NCI-H526 (cell line): ENCODE results near the gene DEDD2.

Experiments used
- DNase-seq, 2 experiments: peaks; one replicate each; lab custom pipeline; 2025; lab: John Stamatoyannopoulos, UW

The DEDD2 gene

DNA sequence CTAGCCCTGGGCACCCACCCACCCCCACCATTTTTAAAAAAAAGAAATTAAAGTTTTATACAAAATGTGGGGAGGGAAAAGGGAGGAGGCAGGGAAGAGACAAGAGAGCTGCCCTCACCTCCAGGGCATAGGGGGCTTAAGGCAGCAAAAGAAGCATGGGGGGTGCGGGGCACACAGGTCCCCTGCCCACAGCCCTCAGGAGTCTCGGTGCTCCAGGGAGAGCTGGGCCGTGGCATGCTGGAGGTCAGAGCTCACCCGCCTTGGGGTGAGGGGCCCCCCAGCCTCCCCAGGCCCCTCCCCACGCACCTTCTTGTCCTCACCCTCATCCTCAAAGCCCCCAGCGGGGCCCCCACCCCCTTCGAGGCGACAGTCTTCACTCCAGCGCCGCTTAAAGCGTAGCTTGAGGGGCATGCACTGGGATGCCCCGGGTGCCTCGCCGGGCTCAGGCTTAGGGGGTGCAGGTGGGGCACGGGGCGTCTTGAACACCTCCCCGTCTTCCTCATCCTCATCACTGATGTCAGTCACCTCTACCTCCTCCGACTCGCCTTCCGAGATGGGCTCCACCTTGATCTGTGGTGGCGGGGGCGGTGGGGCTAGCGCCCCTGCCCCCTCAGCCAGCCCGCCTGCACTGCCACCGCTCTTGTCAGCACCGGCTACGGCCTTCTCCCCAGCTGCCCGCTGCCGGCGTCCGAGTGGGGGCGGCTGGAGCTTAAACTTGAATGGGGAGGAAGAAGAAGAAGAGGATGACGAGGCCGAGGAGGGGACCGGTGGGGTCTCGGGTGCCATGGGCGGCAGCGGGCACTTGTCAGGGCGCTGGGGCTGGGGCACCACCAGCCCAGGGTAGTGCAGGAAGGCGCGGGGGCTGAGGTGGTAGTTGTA, 31.0 kb upstream of the DEDD2 start:
- DNase-seq = no peak

DNA sequence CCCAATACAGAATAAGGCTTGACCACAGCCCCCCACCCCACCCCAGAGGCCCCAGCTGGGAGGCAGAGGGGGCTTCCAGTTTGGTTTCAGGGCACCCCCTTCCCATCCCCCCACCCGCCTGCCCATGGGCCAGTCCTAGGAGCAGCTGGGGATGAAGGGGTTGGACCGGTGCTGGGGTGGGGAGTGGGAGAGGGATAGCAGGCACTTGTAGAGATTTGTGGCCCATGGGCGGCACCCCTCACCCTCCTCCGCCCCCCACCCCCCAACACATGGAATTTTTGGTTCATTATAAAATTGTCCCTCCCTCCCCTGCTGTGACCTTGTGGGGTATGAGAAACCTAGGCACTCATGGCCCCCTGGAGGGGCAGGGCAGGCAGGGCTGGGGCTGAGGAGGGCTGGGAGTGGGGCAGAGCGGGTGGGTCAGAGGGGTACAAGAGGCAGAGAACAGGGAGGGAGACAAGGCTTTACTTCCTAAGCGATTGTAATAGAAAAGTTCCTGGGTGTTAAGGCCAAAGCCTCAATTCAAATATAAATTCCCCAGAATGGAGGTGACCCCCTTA, 30.2 kb upstream of the DEDD2 start:
- DNase-seq = no peak

DNA sequence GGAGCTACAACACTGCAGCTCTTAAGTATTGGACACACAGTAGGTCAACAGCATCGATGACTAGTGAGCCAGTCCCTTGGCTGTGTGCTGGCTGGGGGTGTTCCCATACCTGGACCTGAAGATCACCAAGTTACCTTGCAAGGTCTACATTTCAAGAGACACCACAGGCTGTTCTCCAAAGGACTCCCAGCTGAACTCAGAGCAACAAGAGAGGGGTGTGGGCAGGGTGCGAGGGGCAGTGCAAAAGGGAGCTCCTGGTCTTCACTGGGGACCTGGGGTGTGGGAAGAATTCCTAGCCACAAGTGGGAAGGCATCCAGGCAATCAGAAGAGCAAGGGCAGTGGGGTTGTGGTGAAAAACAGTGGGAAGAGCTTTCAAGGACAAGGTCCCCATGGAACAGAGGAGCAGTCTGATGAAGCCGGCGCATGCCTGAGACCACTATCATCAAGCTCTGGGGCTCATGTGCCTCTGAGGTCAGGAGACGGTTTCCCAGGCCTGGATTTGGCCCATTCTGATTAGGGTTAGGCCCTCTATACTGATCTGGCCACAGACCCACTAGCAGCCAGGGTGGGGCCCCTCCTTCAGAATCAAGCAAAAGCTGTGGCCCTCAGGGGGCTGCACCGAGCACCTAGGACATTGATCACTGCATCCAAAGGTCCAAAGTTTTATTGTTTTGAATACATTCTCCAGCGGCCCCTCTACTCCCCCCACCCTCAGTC, 29.6 kb upstream of the DEDD2 start:
- DNase-seq = no peak

DNA sequence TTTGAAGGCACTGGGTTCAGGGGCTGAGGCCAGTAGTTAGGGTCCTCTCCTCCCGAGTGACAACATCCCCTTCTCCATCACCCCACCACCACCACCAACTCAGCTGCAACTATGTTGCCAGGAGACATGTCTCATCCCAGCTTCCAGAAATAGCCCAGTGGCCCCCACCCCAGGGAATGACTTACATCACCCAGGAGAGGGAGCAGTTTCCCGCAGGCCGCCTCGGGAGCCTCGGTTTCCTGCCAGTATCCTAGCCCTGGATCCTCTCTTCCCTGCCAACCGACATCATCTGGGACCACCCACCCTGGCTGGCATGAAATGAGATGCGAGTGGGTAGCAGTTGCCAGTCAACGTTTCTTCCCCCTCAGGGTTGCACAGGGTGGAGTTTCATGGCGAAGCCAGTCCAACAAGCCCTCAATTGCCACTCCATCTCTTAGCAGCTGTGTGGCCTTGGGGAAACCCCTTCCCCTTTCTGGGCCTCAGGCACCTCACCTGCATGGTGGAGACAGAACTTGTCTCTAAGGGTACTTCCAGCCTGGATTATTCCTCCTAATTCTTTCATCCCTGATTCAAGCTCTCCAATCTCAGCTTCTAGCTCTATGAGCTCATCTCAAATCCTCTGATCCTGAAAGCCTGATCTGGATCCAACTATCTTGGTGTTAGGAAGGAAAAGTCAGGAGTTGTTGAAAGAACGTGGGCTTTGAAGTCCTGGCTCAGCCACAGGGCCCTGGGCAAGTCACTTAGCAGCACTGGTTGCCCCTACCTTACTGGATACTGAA, 28.9 kb upstream of the DEDD2 start:
- peak; percentile 41 to 70 for DNase-seq

DNA sequence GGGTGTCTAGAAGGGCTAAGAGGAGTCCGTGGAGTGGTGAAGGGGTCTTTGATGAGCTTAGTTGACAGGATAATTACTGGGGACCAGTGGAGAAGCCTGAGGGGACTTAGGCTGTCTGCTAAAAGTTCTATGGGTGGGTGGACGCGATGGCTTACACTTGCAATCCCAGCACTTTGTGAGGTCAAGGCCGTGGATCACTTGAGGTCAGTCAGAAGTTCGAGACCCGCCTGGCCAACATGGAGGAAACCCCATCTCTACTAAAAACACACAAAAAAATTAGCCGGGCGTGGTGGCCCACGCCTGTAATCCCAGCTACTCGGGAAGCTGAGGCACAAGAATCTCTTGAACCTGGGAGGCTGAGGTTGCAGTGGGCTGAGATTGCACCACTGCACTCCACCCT, 27.8 kb upstream of the DEDD2 start:
- DNase-seq = no peak

DNA sequence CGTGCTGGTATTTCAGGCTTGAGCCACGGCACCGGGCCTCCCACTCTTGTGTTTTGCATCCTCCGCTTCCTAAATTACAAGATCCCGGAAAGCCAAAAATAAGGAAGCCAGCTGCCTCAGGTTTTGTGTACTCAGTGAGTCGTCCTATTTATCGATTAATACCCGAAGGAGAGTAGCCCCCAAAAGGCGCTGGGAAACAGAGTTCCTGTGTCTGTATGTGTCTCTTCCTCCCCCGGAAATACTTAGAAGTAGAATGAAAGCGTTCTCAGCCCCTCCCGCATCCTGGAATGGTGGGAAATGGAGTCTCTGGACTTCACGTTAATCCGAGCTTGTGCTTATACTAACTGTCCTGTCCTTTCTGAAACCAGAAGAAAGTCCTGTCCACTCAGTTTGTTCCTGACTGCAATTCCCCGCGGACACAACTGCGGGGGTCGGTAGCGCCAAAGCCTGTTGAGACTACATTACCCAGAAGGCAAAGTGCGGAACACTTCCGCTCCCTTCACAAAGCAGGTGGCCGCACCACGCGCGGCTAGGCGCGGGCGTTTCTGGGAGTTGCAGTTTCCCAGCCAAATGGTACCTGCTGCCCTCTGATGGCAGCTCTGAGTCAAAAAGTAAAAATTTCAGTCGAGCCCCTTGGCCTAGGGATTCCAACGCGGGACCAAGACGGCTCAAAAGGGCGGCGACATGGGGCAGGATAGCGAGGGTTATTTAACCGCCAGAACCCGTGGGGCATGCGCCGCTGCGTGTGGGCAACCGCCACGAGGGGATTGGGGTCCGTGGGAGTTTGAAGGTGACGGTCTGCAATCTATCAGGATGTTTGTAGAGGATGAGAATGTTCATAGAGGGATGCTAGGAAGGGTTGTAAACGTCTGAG, 27.1 kb upstream of the DEDD2 start:
- DNase-seq = peak; percentile 93 to 97

DNA sequence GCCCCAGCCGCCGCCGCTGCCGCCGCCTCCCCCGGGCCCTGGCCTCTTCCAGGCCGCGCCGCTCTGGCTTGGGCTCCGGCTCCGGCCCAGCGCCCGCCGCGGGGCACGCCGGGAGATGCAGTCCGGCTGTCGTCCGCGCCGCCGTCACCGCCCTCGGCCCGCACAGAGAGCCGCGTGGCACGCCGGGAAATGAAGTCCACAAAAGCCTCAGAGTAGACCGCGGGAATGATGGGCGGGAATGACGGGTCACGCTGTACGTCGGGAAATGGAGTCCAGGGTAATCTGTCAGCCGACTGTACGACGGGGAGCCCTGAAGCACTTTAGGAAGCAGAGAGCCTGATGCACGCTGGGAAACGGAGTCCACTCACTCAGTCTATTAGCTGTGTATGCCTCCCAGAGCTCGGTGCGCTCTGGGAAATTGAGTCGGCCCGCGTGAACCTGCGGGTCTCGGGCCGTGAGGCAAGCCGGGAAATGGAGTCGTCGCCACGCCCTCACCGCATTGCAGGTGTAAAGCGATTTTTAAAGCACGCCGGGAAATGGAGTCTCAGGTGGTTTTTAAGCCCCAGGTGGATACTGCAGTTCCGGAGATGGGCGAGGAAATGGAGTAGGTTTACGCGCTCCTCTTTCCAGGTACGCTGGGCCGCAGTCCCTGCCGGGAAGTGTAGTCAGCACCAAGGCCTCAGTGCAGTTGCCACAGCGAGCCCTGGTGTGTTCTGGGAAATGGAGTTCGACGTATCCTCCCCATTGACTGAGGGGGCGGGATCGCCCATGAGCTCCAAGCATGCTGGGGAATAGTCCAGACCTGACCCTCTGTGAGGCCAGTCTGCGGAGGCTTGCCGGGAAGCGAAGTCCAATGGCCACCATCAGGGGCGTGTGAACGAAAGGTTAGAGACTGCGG, 25.3 kb upstream of the DEDD2 start, which contains the start of gene GSK3A:
Gene GSK3A, minus strand, starts transcription at position 91 of the 898 bp plus-strand sequence. CDS start 137 bp downstream, outside the sequence.
- DNase-seq = peak; percentile 100

DNA sequence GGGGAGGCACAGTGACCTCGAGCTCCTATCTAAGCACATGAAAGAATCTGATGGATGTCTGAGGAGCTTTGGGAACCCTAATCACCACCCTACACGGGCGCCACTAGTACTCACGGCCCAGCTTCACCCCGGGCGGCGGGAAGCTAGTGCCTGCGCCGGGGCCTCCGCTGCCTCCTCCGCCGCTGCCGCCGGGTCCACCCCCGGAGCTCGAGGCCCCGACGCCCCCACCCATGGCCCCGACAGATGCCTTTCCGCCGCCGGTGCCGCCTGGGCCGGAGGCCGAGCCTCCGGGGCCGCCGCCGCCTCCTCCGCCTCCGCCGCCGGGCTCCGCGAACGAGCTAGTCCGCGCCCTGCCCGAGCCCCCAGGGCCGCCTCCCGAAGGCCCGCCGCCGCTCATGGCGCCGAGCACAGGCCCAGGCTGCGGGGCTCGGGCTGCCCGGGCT, 24.6 kb upstream of the DEDD2 start:
- peak in 1 of 2 experiments; percentile 53 for DNase-seq

DNA sequence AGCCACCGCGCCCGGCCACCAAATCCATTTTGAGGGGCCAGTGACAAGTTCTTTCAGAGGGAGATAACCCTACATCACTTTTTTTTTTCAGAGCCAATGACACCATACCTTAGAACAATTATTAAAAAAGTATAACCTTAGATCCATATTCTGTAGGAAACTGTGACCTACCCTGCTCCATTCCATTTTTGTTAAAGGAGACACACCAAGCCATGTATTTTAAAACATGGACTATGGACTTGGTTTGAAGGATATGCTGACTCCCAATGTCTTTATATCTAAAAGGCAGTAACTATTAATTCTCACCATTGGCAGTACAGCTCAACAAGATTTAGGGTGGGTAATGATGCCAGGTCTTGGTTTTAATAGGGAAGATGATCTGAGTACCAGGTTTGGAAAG, 23.8 kb upstream of the DEDD2 start:
- no peak for DNase-seq

DNA sequence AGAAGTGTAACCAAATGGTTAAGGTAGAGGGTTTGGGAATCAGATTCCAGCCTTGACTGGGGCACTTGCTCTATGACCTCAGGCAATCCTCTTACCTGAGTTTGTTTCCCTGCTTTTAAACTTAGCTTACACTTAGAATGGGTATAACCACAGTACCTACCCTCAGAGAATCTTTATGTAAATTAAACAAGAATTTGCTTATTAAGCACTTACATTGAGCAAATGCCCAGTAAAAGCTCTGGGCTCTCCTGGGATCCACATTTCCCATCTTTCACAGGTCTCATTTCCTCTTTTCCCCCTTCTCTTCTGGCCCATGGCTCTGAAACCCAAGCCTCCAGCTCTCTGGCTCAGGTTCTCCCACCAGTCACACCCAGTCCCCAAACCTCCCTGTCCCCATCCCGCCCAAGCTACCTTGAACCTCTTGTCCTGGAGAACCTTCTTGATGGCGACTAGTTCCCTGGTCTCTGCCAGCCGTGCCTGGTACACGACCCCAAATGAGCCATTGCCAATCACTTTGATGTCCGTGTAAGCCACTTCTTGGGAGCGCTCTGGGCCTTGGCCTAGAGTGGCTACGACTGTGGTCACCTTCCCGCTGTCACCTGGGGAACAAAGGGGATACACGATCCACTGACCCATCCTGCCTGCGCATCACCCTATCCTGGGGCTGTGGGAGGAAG, 22.2 kb upstream of the DEDD2 start:
- DNase-seq = no peak

DNA sequence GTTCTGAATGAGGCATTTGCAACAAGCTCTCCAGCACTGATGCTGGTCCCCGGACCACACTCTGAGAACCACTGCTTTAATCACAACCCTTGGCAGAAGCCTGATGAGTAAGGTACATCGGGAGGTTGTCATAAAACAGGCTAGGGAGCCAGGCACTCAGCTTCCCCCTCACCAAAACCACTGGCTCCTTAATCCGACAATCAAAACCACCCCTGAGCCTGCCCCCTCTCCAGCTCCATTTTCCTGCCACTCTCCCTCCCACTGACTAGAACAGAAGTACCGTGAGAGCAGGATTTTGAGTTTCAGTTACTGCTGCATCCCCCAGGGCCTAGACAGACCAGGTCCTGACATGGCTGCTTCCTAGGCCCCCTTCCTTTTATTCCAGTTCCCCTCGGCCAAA, 17.7 kb upstream of the DEDD2 start:
- no peak for DNase-seq

DNA sequence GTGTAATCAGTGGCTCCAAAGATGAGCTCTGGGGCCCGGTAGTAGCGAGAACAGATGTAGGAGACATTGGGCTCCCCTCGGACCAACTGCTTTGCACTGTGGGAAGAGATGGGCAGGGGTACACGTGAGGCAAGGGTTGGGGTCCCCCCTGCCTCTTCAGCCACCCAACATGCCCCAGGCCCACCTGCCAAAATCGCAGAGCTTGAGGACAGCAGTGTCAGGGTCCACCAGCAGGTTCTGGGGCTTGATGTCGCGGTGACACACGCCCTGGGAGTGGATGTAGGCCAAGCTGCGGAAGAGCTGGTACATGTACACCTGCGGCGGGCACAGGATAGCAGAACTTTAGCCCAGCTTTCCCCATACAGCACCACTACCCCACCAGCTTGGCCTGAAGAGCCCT, 16.9 kb upstream of the DEDD2 start:
- DNase-seq = no peak

DNA sequence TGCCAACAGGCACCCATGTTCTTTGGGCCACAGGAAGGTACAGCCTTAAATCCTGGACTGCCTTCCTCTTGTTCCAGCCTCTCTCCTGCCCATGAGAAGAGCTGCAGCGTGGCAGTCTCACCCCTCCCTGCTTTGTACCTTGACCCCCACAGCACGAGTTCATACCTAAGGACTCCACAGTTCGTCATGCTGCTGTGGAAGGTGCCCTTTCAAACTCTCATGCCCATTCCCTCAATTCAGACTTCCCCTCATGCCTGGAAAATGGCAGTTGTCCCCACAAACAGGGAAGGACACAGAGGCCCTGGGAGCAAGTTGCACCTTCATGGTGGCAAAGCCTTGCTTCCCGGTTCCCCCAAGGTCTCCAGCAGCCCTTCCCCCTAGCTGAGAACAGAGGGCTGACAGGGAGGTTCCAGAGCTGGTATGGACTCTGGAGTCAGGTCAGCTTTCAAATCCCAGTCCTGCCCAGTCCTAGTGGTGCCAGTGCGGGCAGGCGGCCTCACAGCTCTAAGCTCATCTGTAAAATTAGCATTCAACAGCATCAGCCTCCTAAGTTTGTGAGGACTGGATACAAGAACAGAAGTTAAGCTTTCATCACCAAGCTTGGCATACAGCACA, 16.3 kb upstream of the DEDD2 start:
- no peak for DNase-seq

DNA sequence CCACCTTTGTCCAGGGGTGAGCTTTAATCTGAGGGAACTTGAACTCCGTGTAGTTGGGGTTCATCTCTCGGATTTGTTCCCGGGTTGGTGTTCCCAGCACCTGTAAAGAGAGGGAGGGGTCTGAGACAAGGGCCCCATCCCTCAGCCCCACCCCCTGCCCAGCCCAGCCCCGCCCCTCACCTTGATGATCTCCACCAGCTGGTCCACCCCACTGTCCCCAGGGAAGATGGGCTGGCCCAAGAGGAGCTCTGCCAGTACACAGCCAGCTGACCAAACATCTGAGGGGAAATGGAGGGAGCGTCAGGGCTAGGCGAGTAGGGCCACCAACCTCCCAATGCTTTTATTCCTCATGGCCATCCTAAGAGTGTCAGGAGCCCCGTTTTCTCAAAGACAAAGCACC, 15.6 kb upstream of the DEDD2 start:
- no peak for DNase-seq

DNA sequence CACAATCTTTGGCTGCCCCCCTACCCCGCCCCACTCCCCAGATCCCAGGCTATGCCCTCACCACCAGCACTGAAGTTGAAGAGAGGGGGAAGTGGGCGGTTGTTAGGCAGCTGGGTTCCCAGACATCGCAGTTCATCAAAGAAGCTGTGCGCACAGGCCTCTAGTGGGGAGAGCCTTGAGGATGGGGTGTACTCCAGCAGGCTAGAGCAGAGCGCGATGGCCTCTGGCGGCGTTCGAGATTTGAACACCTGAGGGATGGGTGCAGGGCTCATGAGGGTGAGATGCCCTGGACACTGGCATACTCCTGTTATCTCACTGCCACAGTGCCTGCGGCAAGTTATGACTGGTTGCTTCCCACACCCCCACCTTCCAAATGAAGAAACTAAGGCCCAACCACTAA, 15.0 kb upstream of the DEDD2 start:
- DNase-seq = no peak

DNA sequence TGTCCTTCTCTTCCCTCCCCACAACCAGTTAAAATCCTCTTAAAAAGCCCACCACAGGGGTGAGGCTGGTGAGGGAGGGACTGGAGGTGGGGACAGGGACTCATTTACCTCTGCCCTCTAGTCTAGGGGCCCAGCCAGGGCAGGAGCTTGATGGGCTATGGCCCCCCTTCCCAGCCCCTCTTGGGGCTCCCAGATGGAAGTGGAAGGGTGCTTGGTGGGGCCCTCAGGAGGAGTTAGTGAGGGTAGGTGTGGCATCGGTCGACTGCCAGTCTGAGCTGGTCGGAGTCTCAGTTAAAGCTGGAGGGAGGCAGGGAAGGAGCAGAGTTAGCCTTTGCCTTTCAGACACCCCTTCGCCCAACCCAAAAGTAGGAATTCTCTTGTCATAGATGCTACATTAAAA, 13.1 kb upstream of the DEDD2 start:
- no peak for DNase-seq

DNA sequence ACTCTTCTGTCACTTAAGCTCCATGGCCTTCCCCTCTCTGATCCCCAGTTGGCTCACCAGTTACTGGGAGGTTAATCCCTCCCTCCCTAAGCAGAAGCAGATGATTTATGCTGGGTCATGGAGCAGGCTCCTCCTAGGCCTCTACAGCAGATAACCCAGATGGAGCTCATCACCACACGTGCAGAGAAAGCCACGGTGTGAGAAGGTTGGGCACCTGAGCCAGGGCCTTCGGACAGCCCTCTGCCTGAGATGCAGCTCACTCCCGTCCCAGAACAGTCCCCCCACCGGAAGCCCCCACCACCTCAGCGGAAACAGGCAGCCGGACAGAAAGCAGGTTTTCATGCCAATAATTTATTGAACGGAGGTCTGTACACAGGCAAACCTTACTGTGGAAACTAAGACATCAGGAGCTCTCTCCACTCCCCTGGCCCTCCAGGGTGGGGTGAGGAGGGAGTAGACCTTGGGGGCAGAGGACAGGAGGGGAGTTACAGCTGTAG, 12.4 kb upstream of the DEDD2 start:
- DNase-seq = no peak

DNA sequence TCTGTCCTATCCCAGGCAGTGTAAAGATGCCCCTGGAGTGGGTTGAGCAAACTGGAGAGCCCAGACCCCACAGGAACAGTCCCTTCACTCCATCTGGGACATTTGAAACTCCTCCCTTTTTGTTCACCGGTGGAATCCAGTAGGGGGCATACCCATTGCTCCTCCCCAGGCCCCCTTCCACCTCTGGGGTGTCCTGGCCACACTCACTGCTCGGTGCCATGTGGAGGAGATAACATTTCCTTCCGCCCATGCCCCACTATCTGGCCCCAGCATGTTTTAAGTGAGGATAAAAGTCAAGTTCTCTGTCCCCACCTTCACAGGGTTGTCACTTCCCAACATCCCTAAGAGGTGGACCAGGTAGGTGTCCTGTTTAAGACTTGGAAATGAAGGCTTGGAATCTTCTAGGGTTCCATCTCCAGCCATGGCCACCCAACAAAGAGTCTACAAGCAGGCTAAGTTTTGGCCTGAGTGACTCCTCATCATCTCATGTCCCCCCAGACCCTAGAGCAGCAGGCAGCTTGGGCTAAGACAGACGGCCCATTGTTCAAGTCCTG, 11.9 kb upstream of the DEDD2 start:
- DNase-seq = no peak

DNA sequence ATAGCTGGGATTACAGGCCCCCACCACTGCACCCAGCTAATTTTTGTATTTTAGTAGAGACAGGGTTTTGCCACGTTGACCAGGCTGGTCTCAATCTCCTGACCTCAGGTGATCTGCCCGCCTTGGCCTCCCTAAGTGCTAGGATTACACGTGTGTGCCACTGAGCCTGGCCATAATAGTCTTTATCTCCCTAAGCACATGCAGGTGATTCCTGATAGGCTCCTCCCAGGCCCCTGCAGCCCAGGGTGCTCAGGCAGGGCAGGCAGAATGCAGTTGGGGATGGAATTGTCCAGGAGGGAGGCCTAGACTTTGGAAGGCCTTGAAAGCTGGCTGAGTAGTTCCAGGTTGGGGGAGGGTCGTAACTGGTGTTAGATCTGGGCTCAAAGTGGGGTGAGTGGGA, 11.2 kb upstream of the DEDD2 start:
- DNase-seq = no peak
